Gastrocnemius medialis (tissue), 4 donors: ENCODE data around the gene ATG2A. TPM values are rescaled to one million over a fixed set of nuclear protein-coding genes. Genes with fewer than 3 reads are reported as not detected.

Experiments used
- ATAC-seq, 2 donors: fragments of 150-250 bp; one replicate each; pipeline ENCODE4 v1.9.1; 2016
- DNase-seq, 2 donors: peaks; one replicate each; pipeline ENCODE4 v3.0.0-alpha.2; 2019
- H3K27ac ChIP-seq, 4 donors: fragments of 200-600 bp; sonication (generic); 1 replicate in 1 of 4; 2 replicates in 3 of 4; pipeline ENCODE4 v1.5.1; 2016 to 2018; ENCODE audit warnings: mild to moderate bottlenecking in 2 of 4, moderate library complexity in 1 of 4
- H3K27me3 ChIP-seq, 3 donors: fragments of 200-600 bp; sonication (generic) in 2 of 3; 1 replicate in 1 of 3; 2 replicates in 2 of 3; pipeline versions ENCODE4 v1.5.1 to v1.6.0; 2016 to 2019; ENCODE audit warnings: mild to moderate bottlenecking in 1 of 3, moderate library complexity in 1 of 3
- H3K36me3 ChIP-seq, 2 donors: fragments of 200-600 bp; sonication (generic) in 1 of 2; one replicate each; pipeline ENCODE4 v1.5.1; 2017 to 2018
- H3K4me1 ChIP-seq, 2 donors: fragments of 200-600 bp; sonication (generic) in 1 of 2; one replicate each; pipeline ENCODE4 v1.5.1; 2016 to 2017; ENCODE audit warnings: mild to moderate bottlenecking in 2 of 2
- H3K4me3 ChIP-seq, 4 donors: fragments of 200-600 bp; sonication (generic) in 3 of 4; 1 replicate in 1 of 4; 2 replicates in 3 of 4; pipeline ENCODE4 v1.5.1; 2016 to 2019; ENCODE audit warnings: mild to moderate bottlenecking in 2 of 4
- H3K9me3 ChIP-seq, 3 donors: fragments of 200-600 bp; sonication (generic) in 2 of 3; 1 replicate in 1 of 3; 2 replicates in 2 of 3; pipeline ENCODE4 v1.5.1; 2016 to 2019
- POLR2A ChIP-seq, 2 donors: fragments of 450-650 bp; IDR thresholded peaks; one replicate each; pipeline ENCODE4 v1.6.1; 2017; ENCODE audit warnings: antibody characterized with exemption in 2 of 2, mild to moderate bottlenecking in 2 of 2, moderate library complexity in 2 of 2
- in situ Hi-C, 4 donors: fragments of 200-750 bp; cut with MboI; loops; one replicate each; pipeline versions ENCODE4 v1.15.0 to v1.8.0; 2017; ENCODE audit warnings: low sequenced_read_pairs in 4 of 4
- intact Hi-C: fragments of 100-400 bp; cut with DNase I; formaldehyde crosslinking; loops from one replicate; pipeline ENCODE4 v1.15.1; 2023; ENCODE audit warnings: low total_unique reads
- total RNA-seq, 4 donors: library from RNA; depleted of rRNA; stranded (reverse); fragments of >200 nt; gene quantifications; one replicate each; pipeline versions ENCODE4 v1.1.0 to v1.2.3, GENCODE V29; 2016
- TF ChIP-seq, protein P1 (sequence below), 5 experiments: fragments of 450-650 bp in 3 of 5; fragments of 200-600 bp in 2 of 5; sonication (generic) in 2 of 5; IDR thresholded peaks in 4 of 5; conservative IDR thresholded peaks in 1 of 5; 1 replicate in 4 of 5; 2 replicates in 1 of 5; pipeline ENCODE4 v1.5.1; 2016 to 2019; ENCODE audit warnings: antibody characterized with exemption in 5 of 5, mild to moderate bottlenecking in 3 of 5, moderate library complexity in 3 of 5

The ATG2A gene
- total RNA-seq, 4 donors from 2014 or later, result 10.7 to 97.5 (median 37.9) TPM

DNA sequence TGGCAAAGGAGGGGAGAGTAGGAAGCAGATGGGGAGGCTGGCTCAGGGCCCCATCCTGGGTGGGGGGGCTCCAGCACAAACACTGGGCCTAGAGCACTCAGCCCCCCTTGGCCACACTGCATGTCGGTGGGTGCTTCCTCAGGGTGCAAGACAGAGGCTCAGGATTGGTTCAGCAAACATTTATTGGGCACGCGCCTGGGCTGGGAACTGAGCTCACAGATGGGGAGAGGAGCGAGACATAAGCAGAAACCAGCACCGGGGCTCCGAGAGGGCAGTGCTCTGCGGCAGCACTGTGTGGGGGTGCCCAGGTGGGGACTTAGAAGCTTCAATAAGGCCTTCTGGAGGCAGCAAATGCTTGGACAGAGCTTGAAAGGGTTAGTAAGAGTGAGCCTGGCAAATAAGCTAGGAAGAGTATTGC lies 26.5 kb downstream of the ATG2A start:
- peaks cover 9 to 12% of the 10 kb centered on the region in 2 donors for H3K4me1 ChIP-seq
- in situ Hi-C loops, result loop anchor here in 3 of 4 donors (5.0 kb wide), 1 partner anchor 43 kb away; no protein-coding TSS in a partner anchor
- no peak for TF ChIP-seq POLR2A (IDR thresholded peaks at IDR 0.05)
- TF ChIP-seq, protein P1, sequence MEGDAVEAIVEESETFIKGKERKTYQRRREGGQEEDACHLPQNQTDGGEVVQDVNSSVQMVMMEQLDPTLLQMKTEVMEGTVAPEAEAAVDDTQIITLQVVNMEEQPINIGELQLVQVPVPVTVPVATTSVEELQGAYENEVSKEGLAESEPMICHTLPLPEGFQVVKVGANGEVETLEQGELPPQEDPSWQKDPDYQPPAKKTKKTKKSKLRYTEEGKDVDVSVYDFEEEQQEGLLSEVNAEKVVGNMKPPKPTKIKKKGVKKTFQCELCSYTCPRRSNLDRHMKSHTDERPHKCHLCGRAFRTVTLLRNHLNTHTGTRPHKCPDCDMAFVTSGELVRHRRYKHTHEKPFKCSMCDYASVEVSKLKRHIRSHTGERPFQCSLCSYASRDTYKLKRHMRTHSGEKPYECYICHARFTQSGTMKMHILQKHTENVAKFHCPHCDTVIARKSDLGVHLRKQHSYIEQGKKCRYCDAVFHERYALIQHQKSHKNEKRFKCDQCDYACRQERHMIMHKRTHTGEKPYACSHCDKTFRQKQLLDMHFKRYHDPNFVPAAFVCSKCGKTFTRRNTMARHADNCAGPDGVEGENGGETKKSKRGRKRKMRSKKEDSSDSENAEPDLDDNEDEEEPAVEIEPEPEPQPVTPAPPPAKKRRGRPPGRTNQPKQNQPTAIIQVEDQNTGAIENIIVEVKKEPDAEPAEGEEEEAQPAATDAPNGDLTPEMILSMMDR (IDR thresholded peaks at IDR 0.05 in 4 of 5, conservative IDR thresholded peaks at IDR 0.05 in 1 of 5), result no peak

DNA sequence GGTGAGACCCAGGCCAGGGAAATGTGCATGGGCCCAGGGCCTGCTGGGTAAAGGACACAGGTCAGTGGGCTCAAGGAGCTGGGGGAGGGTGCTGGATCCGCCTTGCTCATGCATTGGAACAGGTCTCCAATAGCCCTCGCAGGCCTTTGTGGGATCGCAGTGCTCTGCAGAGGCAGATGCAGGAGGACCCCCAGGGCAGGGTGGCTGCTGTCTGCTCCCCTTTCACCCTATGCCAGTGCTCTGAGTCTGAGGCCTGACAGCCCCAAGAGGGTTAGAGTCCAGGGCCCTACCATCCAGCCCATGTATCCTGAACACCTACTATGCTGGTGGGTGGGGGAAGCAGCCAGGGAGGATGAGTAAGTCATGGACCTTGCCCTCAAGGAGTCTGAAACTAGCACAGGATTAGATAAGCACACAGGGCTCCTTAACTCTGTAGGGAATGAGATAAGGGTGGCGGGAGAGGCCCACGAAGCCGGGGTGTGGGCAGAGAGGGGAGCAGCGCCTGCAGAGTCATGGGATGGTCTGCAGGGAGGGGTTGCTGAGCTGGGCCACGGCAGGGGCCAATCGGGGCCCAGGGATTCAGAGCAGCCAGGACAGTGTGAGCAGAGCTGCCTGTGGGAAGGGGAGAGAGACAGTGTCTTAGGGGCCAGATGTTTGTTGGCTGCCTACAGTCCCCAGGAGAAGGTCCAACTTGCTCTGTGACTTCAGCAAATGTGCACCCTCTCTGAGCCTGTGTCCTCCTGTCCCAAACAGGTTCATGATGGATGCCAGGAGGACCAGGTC lies 28.1 kb downstream of the ATG2A start:
- H3K4me1 ChIP-seq, result peaks cover 8 to 9% of the 10 kb centered on the region in 2 donors
- no peaks in the 10 kb centered on the region for H3K36me3 ChIP-seq
- ATAC-seq (no peak), DNase-seq (no peak)
- no peak overlapping the region for H3K27ac ChIP-seq
- no peak overlapping the region for H3K4me3 ChIP-seq
- H3K9me3 ChIP-seq, result no peaks in the 10 kb centered on the region
- no peaks in the 10 kb centered on the region for H3K27me3 ChIP-seq
- intact Hi-C loops, result loop anchor here (1.0 kb wide), 1 partner anchor 42 kb away; no protein-coding TSS in a partner anchor
- in situ Hi-C loops, result loop anchor here in 1 of 4 donors (5.0 kb wide), 1 partner anchor 42 kb away; no protein-coding TSS in a partner anchor
- TF ChIP-seq, protein P1 (IDR thresholded peaks at IDR 0.05 in 4 of 5, conservative IDR thresholded peaks at IDR 0.05 in 1 of 5), result no peak
- TF ChIP-seq POLR2A (IDR thresholded peaks at IDR 0.05), result no peak

More for the DNA sequence above, 26.5 kb downstream of the ATG2A start:
- peaks cover 0 to 7% of the 10 kb centered on the region in 2 donors for H3K36me3 ChIP-seq
- no peak overlapping the region for H3K4me3 ChIP-seq
- H3K9me3 ChIP-seq, result no peaks in the 10 kb centered on the region
- DNase-seq, result no peak
- intact Hi-C loops, result no loop called here
- H3K27me3 ChIP-seq, result no peaks in the 10 kb centered on the region
- no peak for ATAC-seq
- no peak overlapping the region for H3K27ac ChIP-seq

DNA sequence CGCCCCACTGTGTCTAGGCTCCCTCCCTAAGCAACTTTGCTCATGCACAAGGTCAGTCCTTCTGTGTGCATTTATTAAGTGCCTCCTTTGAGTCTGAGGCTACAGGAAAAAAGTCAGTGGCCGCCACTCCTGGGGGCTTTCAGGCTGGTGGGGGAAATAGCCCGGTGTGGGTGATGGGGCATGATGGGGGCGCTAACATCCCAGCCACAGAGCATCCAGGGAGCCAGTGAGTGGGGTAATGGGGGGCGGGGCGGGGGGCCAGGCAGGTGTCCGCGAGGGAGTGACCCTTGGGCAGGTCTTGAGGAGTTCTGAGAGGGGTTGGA lies 28.6 kb downstream of the ATG2A start:
- Histone ChIP-seq H3K27me3 (no peaks in the 10 kb centered on the region), H3K27ac (no peak overlapping the region), H3K9me3 (no peaks in the 10 kb centered on the region), H3K4me3 (peak overlapping the region in 3 of 4 donors; percentile 16 to 58 (median 42)), H3K4me1 (peaks cover 8 to 9% of the 10 kb centered on the region in 2 donors), H3K36me3 (no peaks in the 10 kb centered on the region)
- ATAC-seq, result no peak
- in situ Hi-C loops (loop anchor here in 1 of 4 donors (5.0 kb wide), 1 partner anchor 41 kb away; no protein-coding TSS in a partner anchor), intact Hi-C loops (loop anchor here (1.0 kb wide), 1 partner anchor 41 kb away; no protein-coding TSS in a partner anchor)
- TF ChIP-seq, protein P1 (IDR thresholded peaks at IDR 0.05 in 4 of 5, conservative IDR thresholded peaks at IDR 0.05 in 1 of 5), result no peak
- no peak for TF ChIP-seq POLR2A (IDR thresholded peaks at IDR 0.05)
- no peak for DNase-seq

DNA sequence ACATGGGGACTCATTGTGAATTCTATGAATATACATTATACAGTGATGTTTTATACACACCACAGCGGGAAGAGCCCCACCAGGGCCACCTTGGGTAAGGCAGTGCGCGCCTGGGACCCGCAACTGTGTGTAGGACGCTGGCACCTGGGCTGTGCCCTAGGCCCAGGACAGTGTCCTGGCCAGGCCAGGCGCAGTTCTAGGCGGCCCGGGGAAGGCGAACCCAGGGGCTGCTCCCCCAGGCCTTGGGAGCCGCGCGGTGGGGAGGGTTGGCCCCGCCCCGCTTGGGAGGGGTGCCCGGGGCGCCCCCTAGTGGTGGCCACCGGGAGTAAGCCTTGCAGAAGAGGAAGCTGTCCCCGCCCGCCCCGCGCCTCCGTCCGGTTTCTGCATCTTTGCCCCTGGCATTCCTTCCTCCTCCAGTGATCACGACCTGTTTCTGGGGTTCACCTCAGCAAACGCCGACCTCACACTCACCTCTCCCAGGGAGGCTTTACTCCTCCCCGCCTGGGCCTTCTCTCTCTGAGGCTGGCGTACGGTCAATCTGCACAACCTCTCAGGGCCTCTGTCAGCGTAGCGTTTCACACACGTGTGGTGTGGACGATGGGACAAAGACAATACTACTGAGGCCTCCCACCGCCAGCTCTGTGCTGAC lies 29.1 kb downstream of the ATG2A start:
- TF ChIP-seq, protein P1 (IDR thresholded peaks at IDR 0.05 in 4 of 5, conservative IDR thresholded peaks at IDR 0.05 in 1 of 5), result peak; percentile 88 to 99 (median 97)
- no peak for TF ChIP-seq POLR2A (IDR thresholded peaks at IDR 0.05)
- peaks cover 8 to 9% of the 10 kb centered on the region in 2 donors for H3K4me1 ChIP-seq
- no peaks in the 10 kb centered on the region for H3K36me3 ChIP-seq
- H3K27me3 ChIP-seq, result no peaks in the 10 kb centered on the region
- peak overlapping the region; percentile 41 to 72 (median 60) for H3K27ac ChIP-seq
- in situ Hi-C loops, result loop anchor here in 1 of 4 donors (5.0 kb wide), 1 partner anchor 41 kb away; no protein-coding TSS in a partner anchor
- peak; percentile 59 to 72 for DNase-seq
- intact Hi-C loops, result loop anchor here (1.0 kb wide), 1 partner anchor 41 kb away; no protein-coding TSS in a partner anchor
- peak; percentile 86 to 94 for ATAC-seq
- H3K4me3 ChIP-seq, result peak overlapping the region; percentile 16 to 58 (median 34)
- no peaks in the 10 kb centered on the region for H3K9me3 ChIP-seq
